GM18870 (cell line): ENCODE data around the gene RLF.

Experiments used
- ATAC-seq: cut with Tn5 transposase; IDR thresholded peaks from one replicate; pipeline ENCODE4 v1.9.1; 2021; ENCODE audit warnings: moderate library complexity; ENCODE audit not compliant: unreplicated experiment

Gene RLF

DNA sequence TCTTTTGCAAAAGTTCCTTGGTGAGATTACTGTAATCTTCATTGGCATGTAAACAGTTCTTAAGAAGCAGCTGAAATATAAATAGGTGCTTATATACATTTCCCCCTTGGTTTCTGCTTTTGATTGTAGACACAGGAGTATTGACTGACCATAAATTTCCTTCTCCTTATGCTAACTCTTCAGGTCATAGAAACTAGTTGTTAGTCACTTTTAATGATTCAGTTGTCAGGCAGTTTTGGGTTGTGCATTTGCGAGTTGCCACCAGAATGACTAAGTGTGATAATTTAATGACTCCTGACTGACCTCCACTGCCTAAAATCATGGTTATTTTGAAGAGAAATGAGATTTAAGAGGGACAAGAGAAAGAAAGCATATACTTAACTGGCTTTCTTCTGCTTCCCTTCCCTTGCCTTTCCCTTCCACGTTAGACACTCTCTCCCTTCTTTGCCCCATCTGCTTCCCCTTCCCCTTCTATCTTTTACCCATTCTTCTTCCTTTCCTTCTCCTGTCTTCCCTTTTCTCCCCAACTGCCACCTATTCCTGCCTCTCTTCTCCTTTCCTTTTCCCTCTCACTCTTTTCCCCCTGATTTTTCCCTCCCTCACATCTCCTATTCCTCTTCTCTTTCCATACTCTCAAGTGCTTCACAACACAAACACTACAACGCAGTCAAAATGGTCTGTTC is 109.1 kb downstream of the RLF start:
- no peak for ATAC-seq

DNA sequence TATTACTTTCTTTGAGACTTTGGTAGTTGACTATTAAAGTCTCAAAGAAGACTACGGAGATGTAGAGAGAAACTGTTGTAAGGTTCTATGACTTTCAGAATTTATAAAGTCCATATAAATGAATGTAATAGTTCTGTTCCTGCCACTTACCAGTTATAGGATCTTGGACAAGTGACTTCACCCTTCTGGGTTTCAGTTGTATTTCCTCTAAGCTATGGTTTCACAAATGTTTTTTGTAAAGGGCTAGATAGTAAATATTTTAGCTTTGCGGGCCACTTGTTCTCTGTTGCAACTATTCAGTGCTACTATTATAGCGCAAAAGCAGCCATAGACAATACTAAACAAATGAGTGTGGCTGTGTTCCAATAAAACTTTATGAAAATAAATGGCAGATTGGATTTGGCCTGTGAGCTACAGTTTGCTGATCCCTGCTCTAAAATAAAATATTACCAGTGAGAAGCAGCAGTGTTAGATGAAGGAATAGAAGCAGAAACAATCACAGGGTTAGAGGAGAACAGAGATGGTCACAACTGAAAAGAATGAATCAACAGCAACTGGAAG is 111.5 kb downstream of the RLF start:
- ATAC-seq = no peak

DNA sequence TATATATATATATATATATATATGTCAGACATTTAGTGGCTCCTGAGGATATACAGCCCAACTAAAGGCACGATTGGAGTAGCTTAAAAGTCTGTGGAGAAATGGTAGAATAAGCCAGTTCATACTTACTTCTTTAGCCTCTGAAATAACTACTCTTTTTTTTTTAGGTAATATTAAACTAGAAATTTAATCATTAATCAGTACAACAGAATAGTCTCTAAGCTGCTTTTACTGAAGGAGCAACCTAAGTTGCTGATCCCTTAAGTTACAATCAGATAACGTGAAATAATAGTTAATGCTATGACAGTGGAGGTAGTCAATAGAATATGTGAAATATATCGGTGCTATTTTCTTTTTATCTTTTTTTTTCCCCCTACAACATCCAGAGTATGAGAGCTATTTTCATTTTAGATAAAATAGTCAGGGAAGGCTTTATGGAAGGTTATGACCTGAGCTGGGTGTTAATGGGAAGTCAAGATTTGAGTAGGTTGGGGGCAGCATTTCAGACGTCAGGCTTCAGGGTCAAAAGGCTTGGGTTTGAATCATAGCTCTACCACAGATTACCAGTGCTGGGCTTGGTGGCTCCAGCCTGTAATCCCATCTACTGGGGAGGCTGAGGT is 112.5 kb downstream of the RLF start:
- ATAC-seq = no peak

DNA sequence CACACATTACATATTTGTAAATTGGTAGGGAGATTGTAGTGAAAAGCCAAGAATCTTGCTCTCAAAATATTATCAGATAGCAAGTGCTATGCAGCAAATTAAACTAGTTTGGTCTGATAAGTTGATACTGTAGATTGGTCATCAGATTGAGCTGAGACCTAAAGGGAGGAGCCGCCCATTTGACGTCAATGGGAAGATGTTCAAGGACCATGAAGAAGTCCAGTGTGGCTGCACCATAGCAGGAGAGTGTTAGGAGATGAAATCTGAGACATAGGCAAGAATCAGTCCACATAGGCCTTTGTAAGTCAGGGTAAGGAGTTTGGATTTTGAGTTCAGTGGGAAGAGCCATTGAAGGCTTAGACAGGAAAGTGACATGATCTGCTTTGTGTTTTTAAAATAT is 113.1 kb downstream of the RLF start:
- ATAC-seq = no peak

DNA sequence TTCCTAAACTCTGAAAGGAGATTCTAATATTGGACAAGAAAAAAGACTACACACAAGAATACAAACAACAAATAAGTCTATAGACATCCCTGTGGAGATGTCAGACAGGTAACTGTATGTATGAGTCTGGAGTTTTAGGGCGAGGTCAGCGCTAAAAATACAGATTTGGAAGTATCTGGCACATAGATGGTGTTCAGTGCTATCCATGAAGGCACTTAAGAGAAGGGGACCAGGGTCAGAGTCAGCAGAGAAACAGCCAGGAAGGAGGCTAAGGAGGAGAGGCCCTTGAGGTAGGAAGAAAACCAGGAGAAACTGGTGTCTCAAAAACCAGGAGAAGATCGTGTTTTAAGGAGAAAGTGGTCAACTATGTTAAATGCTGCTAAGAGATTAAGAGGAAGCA is 114.9 kb downstream of the RLF start:
- no peak for ATAC-seq

DNA sequence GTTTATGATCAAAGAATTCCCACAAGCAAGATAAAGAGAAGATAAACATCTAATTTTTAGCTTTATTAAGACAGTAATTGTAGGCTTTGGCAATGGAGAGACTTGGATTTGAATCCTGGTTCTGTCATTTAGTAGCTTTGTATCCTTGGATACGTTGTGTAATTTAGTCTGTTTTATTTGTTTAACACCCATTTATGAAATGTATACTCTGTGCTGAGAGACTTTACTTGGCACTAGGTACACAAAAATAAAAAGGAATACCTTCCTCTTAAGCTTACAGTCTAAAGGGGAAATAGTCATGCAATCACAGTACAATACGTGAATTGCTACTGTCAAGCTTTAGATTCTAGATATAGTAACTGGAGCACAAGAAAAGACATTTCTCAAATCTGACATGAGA is 120.7 kb downstream of the RLF start:
- no peak for ATAC-seq
